Right lung (tissue), 5 donors: ENCODE data around the gene HJV. TPM values are rescaled to one million over a fixed set of nuclear protein-coding genes. Genes with fewer than 3 reads are reported as not detected.
A peak's percentile ranks its signal among the peaks of the same experiment; 100 is the strongest.

Source experiments
- DNase-seq, 2 donors: peaks; one replicate each; pipeline ENCODE4 v3.0.0-alpha.2; 2013
- polyA plus RNA-seq, 5 donors: library from polyadenylated mRNA; unstranded; fragments of 120-200 nt; gene quantifications; one replicate each; pipeline versions ENCODE4 v1.2.1 to v1.2.3, GENCODE V29; 2013; ENCODE audit warnings: inconsistent platforms in 1 of 5, low replicate concordance in 1 of 5; ENCODE audit not compliant: insufficient read length in 5 of 5, insufficient read depth in 1 of 5

Gene HJV
- polyA plus RNA-seq, 5 donors: 0.39 to 7.1 (median 0.77) TPM; not detected in 2

DNA sequence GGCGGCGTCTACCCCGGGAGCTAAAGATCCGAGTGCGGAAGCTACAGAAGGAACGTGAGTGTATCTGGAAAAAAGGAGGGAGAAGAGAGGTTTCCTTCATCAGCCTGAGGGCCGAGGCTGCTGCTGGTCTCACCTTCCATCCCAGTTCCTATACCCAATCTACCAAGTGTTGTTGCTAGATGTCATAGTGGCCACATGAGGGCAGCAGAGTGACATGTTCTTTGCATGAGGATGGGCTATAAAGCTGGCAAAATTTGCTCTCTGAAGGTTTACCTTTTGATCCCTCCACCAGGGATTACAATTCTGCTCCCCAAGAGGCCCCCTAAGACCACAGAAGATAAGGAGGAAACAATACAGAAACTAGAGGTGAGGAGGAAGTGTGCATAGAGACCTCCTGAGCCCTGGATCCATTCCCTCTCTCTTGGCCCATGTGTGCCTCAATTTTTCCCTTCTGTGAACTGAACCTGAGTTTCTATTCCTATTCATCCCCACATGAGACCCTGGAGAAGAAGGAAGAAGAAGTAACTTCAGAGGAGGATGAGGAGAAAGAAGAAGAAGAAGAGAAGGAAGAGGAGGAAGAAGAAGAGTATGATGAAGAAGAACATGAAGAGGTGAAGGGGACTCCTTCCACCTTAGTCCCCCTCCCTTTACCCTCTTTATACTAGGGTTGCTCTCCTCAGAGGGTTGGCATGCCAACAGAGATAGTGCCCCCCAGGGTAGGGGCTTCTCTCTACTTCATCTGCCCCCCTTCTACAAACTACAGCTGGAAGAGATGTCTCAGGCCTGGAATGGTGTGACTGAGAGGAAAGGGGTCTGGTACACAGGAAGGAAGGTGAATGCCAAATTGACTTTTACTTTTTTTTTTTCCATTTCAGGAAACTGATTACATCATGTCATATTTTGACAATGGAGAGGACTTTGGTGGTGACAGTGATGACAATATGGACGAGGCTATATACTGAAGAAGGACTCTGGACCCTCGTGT lies 43.8 kb downstream of the HJV start:
- DNase-seq: peak; percentile 71 to 80

DNA sequence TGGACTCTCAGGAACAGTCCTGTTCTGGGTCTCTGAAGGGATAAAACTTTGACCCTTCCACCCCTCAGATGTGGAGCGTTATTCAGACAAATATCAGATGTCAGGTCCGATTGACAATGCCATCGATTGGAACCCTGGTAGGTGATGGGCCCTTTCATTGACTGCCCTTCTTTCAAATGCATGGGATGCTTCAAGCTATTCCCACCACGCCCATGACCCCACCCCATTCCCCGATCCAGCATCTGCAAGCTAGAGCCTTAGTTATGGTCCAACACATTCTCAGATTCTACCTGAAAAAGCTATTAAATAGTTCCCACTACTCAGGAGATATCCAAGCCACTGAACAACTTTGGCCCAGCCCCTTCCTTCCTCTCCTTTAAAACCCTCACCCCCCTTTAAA lies 44.5 kb downstream of the HJV start:
- DNase-seq: no peak

DNA sequence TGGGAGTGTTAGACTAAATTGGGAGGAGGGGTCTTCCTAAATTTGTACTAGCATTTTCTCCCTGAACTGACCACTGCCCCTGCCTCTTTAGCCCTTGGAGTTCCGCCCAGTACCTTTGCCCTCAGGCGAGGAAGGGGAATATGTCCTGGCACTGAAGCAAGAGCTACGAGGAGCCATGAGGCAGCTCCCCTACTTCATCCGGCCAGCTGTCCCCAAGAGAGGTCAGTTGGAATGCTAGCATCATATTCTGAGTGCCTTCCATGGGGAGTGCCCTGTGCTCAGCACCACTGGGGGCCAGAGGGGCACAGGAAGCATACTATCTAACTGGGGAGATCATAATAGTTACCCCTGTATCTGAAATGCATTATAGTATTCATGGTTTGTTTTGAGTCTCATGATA lies 46.3 kb downstream of the HJV start:
- no peak for DNase-seq

GRCh38 chr1:145974721-145975120 lies 46.8 kb downstream of the HJV start:
- DNase-seq: no peak

DNA sequence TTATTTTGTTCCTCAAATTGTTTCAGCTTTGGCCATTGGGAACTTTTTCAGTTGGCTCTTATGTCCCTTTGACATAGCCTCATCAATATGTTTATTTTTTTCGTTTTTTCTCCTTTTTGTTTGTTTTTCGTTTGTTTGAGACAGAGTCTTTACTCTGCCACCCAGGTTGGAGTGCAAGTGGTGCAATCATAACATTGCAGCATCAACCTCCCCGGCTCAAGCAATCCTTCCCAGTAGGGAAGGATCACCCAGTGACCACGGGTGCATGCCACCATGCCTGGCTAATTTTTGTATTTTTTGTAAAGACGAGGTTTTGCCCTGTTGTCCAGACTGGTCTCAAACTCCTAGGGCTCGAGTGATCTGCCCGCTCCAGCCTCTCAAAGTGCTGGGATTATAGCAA lies 49.0 kb downstream of the HJV start:
- DNase-seq: no peak

Other genes starting within 250 kb of the HJV start
- gene RNF115, start 197.6 kb downstream of the HJV start, polyA plus RNA-seq: 10 to 100 TPM; 13.8 to 19.9 (median 18.1) TPM
- gene POLR3C, start 197.5 kb downstream of the HJV start, polyA plus RNA-seq: 10 to 100 TPM; 28.5 to 37.7 (median 35.9) TPM
- 10 to 100 TPM in 3 of 5 donors, 1 to 10 TPM in 2; 8.7 to 11.7 (median 10.5) TPM for gene NUDT17, start 176.1 kb downstream of the HJV start, polyA plus RNA-seq
- 10 to 100 TPM; 60.7 to 87.1 (median 79.4) TPM for gene PIAS3, start 162.7 kb downstream of the HJV start, polyA plus RNA-seq
- gene ANKRD35, start 135.9 kb downstream of the HJV start, polyA plus RNA-seq: 1 to 10 TPM; 3.7 to 5.5 (median 4.3) TPM
- 1 to 10 TPM; 2.5 to 4.1 (median 2.9) TPM for gene ITGA10, start 111.7 kb downstream of the HJV start, polyA plus RNA-seq
- 10 to 100 TPM; 48.6 to 52.8 (median 50.1) TPM for gene PEX11B, start 103.0 kb downstream of the HJV start, polyA plus RNA-seq
- 100 to 1,000 TPM; 183 to 197 (median 186) TPM for gene RBM8A, start 94.3 kb downstream of the HJV start, polyA plus RNA-seq
- gene LIX1L, start 63.7 kb downstream of the HJV start, polyA plus RNA-seq: 10 to 100 TPM; 36.4 to 45.1 (median 43.7) TPM
- gene ANKRD34A, start 57.2 kb downstream of the HJV start, polyA plus RNA-seq: 1 to 10 TPM in 2 of 5 donors, under 1 TPM in 3; 0.68 to 1.5 (median 0.90) TPM
- 10 to 100 TPM; 42.3 to 54.6 (median 45.7) TPM for gene POLR3GL, start 57.0 kb downstream of the HJV start, polyA plus RNA-seq
- 100 to 1,000 TPM; 298 to 564 (median 375) TPM for gene TXNIP, start 25.2 kb downstream of the HJV start, polyA plus RNA-seq
- 1 to 10 TPM; 1.3 to 2.1 (median 2.0) TPM for gene NBPF10, start 123.1 kb upstream of the HJV start, polyA plus RNA-seq
- gene NOTCH2NLA, start 207.3 kb upstream of the HJV start, polyA plus RNA-seq: 10 to 100 TPM; 13.0 to 46.5 (median 38.0) TPM